Loucy (cell line): ENCODE results near the gene THOC6.

ENCODE experiments used
- CTCF ChIP-seq: fragments of 200-600 bp; sonication (generic); conservative IDR thresholded peaks from 2 replicates; pipeline ENCODE4 v1.5.1; 2014; ENCODE audit warnings: mild to moderate bottlenecking, antibody characterized with exemption, low read length
- EZH2phosphoT487 ChIP-seq: fragments of 200-600 bp; IDR thresholded peaks from 2 replicates; pipeline ENCODE4 v1.6.1; 2018; ENCODE audit warnings: antibody characterized with exemption, mild to moderate bottlenecking, moderate library complexity, borderline replicate concordance

- TF ChIP-seq CTCF (no peak), EZH2phosphoT487 (no peak)
These were observed 3.6 kb upstream of the THOC6 start, which contains the start of gene TNFRSF12A for GRCh38 chr16:3020247-3020603.
